HG02943 (cell line): ENCODE data around the gene DTNB.

Source experiments
- ATAC-seq: cut with Tn5 transposase; IDR thresholded peaks from one replicate; pipeline ENCODE4 v1.9.1; 2021; ENCODE audit warnings: mild to moderate bottlenecking, low read depth, moderate library complexity; ENCODE audit not compliant: unreplicated experiment

The DTNB gene

DNA sequence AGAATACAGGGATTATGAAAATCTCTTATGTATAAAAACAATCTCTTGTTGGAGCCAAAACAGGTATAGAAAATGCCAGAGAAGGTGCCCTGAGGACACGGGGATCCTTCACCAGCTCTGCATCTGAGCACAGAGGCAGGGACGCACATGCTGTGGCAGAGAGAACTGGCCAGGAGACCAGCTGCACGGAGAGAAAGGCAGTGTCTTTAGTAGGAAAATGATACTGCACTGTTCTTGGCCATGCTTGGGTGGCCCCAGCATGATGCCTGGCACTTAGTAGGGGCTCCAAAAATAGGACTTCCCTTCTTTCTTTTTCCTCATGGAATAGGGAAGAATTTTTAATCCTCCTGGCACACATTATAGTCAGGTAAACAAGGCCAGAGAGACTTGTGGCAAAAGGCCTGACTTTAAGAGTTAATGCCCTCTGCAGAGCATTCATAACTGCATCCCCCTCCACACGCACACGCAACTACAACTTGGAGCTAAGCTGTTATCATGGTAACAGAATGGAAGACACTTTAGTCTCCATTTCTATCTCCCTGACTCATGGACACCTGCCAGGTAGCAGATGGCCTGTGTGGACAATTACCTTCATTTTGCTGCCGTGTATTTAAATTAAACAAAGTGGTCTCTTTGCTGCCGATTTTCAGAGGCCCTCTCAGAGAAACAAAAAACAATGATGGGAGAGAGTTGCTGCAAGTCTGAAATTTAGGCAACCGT lies 271.9 kb downstream of the DTNB start:
- no peak for ATAC-seq

DNA sequence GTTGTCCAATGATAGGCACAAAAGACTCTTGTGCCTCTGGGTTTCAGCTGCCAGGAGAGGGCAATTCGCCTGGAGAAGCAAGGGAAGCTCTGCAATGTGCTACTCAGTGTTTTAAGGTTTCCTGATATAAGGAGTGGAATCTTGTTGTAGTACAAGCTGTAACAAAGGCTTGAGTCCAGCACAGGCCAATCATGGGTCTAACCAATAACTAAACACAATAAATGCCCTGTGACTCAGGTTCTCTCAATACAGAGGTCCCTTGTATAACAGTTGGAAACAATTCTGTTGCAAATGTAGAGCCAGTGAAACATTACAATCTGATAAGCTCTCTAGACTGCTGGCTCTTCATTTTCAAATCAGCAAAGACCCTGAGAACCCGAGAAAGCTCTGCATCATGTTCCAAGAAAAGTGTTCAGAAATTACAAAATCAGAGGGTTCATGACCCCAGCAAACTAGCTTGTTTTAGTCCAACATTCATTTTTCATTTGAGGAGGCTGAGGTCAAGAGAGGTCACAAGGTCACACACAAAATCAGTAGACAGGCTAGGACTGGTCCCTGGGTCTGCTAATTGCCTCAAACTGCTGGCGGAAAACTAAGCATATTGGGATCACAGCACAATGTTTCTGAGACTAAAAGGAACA lies 272.7 kb downstream of the DTNB start:
- no peak for ATAC-seq

DNA sequence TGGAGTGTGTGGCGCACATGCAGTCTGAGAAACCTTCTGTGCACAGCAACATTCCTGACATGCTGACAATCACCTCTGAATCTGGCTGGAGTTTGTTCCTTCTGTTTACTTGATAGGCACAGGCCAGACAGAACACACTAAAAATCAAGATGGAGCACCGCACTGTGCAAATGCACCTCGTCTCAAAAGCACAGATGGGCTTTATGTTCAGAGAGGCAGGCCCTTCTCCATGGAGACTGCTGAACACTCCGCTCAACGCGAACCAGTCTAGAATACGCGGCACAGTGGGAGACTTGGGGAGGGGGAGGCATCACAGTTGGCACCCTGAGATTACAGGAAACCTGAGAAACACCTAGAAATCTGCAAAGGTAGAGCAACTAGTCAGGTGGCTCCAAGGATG lies 273.2 kb downstream of the DTNB start:
- no peak for ATAC-seq

DNA sequence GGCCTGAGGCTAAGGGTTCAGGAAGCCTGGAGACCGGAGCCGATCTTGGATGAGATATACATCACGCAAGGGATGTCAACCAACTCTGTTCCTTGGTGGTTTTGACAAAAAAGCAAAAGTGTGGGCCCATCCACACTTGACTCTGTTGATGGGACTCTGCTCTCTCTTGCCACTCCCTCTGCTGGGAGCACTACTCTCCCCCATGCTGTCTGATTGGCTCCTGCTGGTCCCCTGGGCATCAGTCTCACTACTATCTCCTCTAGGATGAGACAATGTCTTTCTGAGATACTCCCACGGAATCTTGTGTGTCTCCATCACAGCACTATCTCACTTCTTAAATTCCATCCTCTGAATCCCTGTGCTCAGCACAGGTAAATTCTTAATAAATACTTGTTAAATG lies 274.8 kb downstream of the DTNB start:
- ATAC-seq = no peak

DNA sequence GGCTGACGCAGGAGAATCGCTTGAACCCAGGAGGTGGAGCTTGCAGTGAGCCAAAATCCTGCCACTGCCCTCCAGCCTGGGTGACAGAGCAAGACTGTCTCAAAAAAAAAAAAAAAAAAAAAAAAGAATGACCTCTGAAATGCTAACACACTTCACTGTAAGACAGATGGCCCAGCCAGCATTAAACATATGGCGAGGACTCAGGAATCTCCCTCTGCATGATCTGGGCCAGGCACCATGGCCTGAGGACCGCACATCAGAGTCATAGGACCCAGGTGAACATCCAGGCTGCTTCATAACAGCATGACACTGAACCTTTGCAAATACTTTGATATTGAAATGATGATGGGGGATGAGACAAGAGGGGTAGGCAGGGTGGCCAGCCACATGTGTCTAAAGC lies 275.6 kb downstream of the DTNB start:
- no peak for ATAC-seq

DNA sequence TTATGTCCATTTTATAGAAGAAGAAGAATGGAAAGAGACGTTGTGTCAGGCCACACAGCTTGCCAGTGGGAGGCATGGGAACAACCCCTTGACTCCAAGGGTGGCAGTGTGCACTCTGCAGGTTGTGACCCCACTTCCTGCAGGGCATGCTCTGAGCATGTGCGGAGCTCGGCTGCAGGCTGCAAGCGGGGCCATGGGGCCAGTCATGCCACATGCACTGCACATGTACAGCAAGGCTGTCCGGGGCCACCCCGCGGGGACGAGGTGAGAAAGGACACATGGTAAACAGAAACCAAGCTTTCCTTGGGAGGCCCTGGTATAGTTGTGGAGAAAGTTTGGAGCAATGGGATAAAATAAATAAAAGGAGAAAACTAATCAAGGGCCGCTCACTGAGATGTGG lies 284.2 kb downstream of the DTNB start:
- ATAC-seq = no peak

DNA sequence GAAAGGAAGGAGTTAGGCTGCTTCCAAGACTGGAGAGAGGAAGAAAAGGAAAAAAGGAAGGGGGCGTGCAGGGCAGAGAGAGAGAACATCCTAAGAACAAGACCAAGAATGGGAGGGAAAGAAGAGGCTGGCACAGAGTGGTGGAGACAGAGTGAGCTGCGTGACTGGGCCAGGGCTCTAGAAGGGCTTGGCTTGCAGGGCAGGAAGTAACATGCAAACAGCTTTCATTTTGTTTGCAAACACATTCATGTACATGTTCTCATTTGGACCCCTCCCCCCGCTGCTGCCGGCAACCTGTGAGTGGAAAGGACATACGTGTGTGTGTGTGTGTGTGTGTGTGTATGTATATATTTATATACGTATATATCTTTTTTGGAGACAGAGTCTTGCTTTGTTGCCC lies 284.9 kb downstream of the DTNB start:
- ATAC-seq = no peak

DNA sequence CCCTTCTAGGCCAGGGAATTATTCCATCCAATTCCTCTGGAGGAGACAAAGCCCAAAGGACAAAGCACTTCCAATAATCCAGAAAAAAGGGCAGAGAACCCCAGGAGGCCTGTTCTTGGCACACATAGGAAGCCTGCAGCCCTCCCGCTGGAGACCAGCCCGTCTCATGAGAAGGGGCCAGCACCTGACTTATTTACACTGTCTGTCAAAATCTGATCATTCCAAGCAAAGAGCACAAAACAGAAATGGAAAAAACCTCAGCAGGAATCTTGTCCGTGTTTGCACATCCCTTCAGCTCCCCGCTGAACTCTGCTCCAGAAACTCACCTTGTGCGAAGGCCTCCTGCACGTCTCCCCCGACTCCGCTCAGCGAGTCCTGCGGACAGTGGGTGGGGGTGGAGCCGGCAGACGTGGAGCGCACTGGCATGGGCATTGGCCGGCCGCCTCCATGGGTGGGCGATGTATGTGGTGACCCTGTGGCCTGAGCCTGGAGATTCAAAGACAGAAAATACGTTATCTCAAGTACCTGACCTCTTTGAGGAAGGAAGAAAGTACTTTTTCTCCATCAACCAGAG lies 285.4 kb downstream of the DTNB start:
- ATAC-seq = no peak

DNA sequence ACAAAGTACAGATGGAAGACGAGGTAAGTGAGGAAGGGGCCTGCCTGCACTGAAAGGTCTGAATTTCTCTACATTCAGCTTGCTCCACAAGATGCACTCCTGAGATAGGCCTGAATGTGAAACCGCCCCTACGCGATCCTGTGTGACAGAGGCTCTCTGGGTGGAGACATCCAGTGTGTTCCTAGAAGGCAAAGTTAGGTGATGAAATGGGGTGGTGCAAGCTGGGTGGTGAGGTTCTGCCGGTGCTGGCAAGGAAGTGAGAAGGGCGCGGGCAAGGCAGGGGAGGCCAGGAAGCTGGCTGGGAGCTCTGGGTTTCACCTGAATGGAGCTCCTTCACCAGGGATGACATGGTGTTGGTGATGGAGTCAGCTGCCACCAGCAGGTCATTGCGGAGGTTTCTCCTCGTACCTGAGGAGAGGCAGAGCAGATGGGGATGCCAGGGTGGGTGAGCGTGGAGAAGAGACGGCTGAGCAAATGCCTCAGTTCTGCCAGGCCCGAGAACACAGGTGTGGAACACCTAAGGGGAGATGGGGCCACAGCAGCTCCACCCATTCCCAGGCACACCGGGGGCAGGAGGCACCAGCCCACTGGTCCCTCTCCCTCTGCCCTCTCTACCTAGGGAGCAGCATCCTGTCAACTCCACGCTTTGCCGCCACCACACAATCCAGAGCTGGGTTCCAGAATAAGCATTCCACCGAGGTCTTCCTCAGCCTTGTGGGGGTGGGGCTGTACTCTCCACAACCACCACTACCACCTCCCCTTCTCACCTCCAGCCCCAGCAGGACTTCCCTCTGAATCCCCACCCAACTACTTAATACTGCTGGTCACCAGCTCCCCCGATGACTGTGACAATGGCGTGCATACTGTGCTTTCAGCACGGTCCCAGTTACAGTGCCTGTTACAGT lies 286.2 kb downstream of the DTNB start:
- ATAC-seq = no peak

DNA sequence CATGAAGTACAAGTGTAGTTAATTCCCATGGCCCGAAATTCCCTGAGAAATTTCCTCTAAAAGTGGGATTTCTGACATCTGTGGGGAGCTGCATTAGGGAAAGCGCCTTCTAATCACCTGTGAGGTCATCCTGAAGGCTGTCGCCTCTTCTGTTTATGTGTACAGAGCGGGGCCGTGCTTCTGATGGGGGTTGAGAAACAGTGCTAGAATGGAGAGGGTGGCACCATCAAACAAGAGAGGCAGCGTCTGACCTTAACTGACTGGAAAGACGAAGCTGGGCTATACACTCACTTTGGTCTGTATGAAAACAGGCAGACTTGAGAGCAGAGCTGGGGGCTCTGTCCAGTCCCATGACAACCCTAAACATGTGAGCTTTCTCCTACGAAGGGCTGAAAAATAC lies 287.5 kb downstream of the DTNB start:
- no peak for ATAC-seq

DNA sequence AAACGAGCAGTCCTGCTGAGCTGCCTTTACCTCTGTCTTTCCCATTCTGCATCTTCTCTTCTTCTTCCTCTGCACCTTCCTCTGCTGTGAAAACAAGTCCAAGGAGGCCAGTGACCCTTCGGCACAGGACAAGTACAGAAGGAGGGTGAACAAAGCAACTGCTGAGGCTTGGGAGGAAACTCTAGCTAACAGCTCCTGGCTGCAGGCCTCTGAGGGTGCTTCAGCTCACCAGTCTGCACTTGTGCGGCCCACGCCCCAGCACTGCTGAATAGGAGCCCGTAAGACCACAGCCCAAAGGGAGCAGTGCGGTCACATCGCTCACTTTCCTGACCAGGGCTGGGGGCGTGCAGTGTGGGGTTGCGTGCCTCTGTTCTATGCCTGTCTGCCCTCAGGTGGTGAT lies 289.6 kb downstream of the DTNB start:
- no peak for ATAC-seq

DNA sequence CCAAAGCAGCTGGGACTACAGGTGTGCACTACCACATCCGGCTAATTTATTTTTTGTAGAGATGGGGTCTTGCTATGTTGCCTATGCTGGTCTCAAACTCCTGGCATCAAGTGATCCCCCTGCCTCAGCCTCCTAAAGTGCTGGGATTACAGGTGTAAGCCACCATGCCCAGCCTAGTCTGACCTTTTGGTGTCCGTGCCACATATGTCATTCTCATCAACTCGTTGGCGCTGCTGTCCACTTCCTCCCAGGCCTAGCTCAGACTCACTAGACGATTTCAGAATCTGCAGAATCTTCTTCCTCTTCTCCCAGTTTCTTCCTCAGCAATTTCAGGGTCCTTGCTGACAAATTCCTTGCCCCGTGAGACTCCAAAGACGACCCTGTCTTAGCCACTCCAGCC lies 291.9 kb downstream of the DTNB start:
- no peak for ATAC-seq

DNA sequence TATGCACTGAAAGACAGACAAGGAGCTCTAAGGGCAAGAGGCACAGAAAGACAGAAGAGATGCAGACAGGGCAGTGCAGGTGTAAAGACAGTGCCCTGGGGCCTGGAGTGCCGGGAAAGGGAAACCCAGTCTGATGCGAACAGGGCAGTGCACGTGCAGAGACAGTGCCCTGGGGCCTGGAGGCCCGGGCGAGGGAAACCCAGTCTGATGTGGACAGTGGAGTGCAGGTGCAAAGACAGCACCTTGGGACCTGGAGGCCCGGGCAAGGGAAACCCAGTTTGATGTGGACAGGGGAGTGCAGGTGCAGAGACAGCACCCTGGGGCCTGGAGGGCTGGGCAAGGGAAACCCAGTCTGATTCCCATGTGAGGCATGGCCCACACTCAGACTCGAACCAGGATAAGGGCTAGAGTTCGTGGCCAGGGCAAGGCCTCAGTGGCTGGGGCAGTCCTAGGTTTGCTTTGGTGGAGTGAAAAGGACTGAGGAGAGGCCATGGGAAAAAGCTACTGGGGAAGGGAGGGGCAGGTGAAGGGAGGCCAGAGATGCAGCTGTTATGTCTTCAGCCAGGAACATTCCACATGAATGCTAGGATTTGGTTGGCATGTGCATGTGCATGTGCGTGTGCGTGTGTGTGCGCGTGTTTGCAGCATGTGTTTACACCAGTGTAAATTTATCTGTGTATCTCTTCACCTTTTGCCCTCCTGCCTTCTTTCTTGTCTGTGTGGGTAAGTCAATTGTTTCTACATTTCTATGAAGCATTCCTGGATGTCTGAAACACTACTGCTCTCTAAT lies 292.6 kb downstream of the DTNB start:
- ATAC-seq = no peak

DNA sequence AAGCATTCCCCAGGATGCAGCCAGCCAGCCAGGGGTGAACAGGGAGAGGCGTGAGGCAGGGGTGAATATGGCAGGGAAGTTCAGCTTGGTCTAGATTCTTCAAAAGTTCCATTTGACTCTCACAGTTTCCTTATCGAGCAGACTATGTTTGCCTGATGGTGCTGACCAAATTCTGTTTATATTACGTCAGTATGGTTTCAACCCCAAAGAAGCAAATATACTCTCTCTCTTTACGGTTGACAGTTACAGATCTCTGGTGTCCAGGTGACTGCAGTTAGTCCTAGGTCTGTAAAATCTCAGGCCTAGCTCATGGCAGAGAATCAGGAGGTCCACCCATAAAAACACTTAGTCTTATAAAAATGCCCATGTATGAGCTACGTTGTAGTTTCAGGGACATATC lies 293.4 kb downstream of the DTNB start:
- no peak for ATAC-seq

DNA sequence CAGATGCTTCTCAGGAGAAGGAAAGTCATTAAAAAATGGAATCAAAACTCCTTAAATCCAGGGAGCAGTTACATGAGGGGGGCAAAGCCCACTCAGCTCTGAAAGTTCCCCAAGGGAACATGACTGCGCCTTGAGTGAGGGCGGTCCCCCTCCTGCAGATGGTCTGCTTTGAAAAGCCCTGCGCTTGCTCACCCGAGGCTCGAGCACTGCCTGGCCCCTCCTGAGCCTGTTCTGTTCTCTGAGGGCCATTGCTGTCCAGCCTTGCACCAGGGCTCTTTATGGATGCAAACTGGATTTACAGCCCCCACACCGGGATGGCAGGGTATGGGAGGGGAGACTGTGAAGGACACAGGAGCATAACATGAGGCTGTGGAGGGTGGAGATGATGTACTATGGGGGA lies 293.8 kb downstream of the DTNB start:
- ATAC-seq = no peak

DNA sequence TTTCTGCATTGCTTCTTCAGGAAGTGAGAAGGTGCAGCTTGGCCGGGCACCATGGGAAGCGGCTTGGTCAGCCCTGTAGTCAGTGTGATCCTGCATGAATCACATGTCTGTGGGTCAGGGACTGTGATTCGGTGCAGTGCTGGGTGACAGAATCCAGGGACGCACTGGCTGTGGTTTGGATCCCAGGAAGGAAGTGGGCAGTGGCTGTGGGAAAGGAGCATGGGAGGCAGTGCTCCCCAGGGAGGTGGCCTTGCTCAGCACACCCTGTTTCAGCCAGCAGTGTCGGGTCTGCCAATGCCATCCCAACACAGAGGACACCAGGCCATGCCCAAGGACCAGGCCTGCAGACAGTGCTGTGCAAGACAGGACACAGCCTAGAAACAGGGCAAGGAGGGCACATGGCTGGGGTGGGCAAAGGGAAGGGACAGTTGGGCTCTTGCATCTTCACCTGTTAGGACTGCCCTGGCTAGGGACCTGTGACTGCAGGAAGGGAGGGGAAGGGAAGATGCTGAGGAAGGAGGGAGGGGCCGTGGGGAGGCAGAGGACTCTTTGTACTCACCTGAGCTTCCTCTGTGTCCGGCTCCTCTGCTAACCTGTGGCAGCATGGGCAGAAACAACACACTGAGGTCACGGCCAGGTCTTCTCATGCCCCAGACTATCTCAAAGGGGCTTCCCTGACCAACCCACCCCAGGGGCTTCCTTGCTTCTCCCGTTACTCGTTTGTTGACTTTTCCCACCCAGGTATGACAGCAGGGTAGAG lies 294.5 kb downstream of the DTNB start:
- no peak for ATAC-seq

DNA sequence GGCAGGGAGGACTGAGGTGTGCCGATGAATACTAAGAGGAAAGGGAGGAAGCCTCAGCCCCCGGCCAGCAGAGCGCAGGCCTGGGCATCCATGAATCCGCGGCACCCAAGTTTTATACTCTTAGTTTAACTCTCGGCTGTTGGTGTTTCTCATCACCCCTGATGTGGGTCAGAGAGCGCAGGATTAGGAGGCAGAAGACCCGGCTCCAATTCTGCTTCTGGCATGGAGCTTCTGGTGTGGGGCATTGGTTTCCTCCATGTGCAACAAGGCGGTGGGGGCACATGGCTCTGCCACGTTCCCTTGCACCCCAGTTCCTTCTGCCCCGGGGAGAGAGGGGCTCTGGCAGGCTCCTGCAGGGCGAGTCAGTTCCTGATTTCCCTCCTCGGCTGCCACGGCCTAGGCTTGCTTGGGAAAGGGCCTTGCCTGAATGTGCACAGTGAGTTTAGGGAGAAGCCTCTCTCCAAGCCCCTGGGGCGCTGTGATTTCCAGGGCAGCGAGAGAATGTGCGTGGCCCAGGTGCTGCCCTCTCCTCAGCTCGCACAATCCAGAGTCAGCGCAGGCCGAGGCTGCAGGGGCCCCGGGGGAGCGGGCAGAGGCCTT lies 295.5 kb downstream of the DTNB start:
- ATAC-seq = no peak

DNA sequence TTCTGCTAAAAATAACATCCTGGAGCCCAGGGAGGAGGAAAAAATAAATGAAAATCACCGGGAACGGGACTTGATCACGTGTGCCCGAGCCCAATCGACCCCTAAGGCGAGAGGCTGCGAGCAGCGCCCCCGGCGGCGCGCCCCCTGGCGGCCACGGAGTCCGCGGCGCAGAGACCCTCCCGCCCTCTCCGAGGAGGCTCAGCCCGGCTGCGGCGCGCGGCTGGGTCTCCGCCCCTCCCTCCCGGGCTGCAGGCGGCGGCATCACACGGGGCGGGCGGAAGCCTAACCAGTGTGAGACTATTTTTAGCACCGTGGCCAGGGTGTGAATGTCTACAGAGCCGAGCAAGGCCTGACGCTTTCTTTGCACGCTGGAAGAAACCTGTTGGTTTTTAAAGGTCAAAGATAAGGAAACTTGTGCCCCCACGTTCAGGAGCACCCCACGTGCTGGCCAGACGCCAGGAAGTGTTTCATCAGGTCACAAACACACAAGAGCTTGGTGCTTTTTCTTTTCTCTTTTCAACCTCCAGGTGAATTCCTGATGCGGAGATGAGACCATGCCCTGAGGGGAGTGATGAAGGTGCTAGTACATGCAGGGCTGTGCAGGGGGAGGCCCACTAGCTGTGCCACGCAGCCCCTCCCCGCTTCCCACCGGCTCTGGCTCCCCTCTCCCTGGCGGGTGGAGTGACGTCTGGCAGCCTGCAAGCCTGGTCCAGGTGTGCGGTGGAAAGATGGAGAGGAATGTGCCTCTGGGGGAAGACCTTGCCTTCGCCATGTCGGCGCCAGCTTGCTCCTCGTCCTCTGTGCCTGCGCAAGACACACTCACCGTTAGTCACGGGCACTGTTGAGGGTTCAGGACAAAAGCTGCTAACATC lies 296.4 kb downstream of the DTNB start:
- peak; percentile 94 for ATAC-seq
